ENCODE measurements around the gene CAMSAP1. TPM values are rescaled to one million over a fixed set of nuclear protein-coding genes. Genes with fewer than 3 reads are reported as not detected.

The CAMSAP1 gene
- total and polyA plus RNA-seq, 9 of the 15 experiments (the other 6 are each of a cell fraction or from before 2014, with no cell fraction given), result 1.5 to 28.8 (median 14.3) TPM

DNA sequence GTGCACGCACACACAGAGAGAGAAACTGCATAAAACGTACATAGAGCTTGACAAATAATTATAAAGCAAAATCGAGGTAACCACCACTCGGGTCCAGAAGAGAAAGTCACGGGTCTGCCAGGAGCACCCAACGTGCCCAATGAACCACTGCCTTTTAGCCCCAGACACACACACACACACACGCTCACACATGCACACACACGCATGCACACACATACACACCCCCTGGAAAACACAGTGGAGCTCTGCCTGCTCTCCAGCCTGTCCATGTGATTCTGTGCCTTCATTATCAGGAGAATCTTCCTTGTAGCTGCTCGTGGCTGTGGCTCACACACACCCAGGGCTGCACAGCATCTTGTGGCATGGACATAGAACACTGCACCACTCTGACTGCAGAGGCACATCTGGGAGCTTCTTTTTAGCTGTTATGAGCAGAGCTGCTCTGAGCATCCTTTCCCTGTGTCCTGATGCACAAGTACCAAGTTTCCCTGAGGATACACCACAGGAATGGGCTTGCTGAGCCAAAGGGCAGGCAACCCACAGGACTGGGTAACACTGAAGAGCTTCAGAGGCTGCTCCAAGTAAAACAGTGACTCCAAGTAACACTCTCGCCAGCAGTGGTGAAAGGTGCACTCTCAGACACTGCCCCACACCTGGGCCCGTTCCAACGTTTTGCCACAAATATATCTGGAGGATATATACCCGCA, 58.9 kb downstream of the CAMSAP1 start:
- FAIRE-seq, result no peak

More for the DNA sequence above, 58.9 kb downstream of the CAMSAP1 start:
- Histone ChIP-seq H3K4me2 (ENCODE audit: insufficient read depth, low read length) (no peak overlapping the region), H2AFZ (ENCODE audit: low read depth, low read length) (no peak overlapping the region), H3K9ac (ENCODE audit: insufficient read depth in 1 of 2, low read depth in 2 of 2, low read length in 2 of 2) (peak overlapping the region in 1 of 2 experiments; percentile 39; a peak in 1 of 4 replicates), H3K27me3 (ENCODE audit: control insufficient read depth in 2 of 2, insufficient read depth in 2 of 2, low read length in 2 of 2) (no peaks in the 10 kb centered on the region), H3K79me2 (ENCODE audit: control insufficient read depth, insufficient read depth, low read length) (peaks cover 3% of the 10 kb centered on the region), H3K9me3 (replicated peaks; ENCODE audit: control insufficient read depth, insufficient read depth, low read depth, low read length) (no peaks in the 10 kb centered on the region), H3K27ac (ENCODE audit: extremely low read depth, low read depth, low read length) (no peak overlapping the region), H3K4me3 (no peak overlapping the region), H4K20me1 (replicated peaks; ENCODE audit: control insufficient read depth, insufficient read depth, low read length) (peaks cover 8% of the 10 kb centered on the region), H3K4me1 (replicated peaks in 1 of 2; ENCODE audit: control insufficient read depth in 2 of 2, insufficient read depth in 2 of 2, low read length in 2 of 2) (peaks cover 4% of the 10 kb centered on the region in 2 experiments; a peak in 4 of 5 replicates), H3K36me3 (ENCODE audit: control insufficient read depth, insufficient read depth, low read length) (peaks cover 38% of the 10 kb centered on the region; the same call in 2 of the 3 replicates), H3K9me1 (ENCODE audit: control insufficient read depth, insufficient read depth, low read length) (no peaks in the 10 kb centered on the region)
- DNase-seq (ENCODE audit: extremely low read depth in 1 of 4, low spot score in 3 of 4) (no peak), ATAC-seq (peak; percentile 23; the same call in 1 of the 3 replicates)
- in situ Hi-C loops (cut with MboI), result no loop called here
- no TSS peak for BruUV-seq (replicated peaks)
- POLR2A ChIA-PET, result interaction anchor here (0.9 to 1.0 kb wide), 2 partner anchors 10 to 15 kb away, joined by 3 to 4 read pairs; no protein-coding TSS in a partner anchor
- intact Hi-C loops (cut with micrococcal nuclease), result no loop called here
- CTCF ChIA-PET (ENCODE audit: low intra/inter-chr PET ratio), result no interaction called here
- 69% methylated on average over 13 of the region's 13 CpGs for WGBS (ENCODE audit: insufficient coverage, low coverage, missing lambda C conversion rate)
- TF ChIP-seq ZNF57 (CRISPR knock-in tag; IDR thresholded peaks at IDR 0.05) (no peak), SRSF7 (optimal IDR thresholded peaks at IDR 0.05; ENCODE audit: low read depth, low read length) (no peak), TAF15 (IDR thresholded peaks at IDR 0.05; ENCODE audit: low read depth, low read length) (no peak), PHF20 (IDR thresholded peaks at IDR 0.05; ENCODE audit: partially characterized antibody) (no peak), KDM4B (IDR thresholded peaks at IDR 0.05; ENCODE audit: borderline replicate concordance in 2 of 2, low read depth in 1 of 2) (no peak), MAFG (tag; conservative IDR thresholded peaks at IDR 0.05) (no peak), EP300 (IDR thresholded peaks at IDR 0.05; ENCODE audit: low read length) (no peak), SMARCA4 (IDR thresholded peaks at IDR 0.05) (no peak), SOX6 (IDR thresholded peaks at IDR 0.05) (no peak), NCOR1 (IDR thresholded peaks at IDR 0.05) (no peak), PTRF (tag; IDR thresholded peaks at IDR 0.05) (no peak), HNRNPUL1 (IDR thresholded peaks at IDR 0.05; ENCODE audit: low read length) (no peak)
- TF ChIP-seq, protein P1, sequence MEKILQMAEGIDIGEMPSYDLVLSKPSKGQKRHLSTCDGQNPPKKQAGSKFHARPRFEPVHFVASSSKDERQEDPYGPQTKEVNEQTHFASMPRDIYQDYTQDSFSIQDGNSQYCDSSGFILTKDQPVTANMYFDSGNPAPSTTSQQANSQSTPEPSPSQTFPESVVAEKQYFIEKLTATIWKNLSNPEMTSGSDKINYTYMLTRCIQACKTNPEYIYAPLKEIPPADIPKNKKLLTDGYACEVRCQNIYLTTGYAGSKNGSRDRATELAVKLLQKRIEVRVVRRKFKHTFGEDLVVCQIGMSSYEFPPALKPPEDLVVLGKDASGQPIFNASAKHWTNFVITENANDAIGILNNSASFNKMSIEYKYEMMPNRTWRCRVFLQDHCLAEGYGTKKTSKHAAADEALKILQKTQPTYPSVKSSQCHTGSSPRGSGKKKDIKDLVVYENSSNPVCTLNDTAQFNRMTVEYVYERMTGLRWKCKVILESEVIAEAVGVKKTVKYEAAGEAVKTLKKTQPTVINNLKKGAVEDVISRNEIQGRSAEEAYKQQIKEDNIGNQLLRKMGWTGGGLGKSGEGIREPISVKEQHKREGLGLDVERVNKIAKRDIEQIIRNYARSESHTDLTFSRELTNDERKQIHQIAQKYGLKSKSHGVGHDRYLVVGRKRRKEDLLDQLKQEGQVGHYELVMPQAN (IDR thresholded peaks at IDR 0.05; ENCODE audit: borderline replicate concordance), result no peak
- TF ChIP-seq, protein P2, sequence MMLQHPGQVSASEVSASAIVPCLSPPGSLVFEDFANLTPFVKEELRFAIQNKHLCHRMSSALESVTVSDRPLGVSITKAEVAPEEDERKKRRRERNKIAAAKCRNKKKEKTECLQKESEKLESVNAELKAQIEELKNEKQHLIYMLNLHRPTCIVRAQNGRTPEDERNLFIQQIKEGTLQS (IDR thresholded peaks at IDR 0.05), result no peak
- TF ChIP-seq, protein P2 (CRISPR knock-in tag; conservative IDR thresholded peaks at IDR 0.05), result no peak
- TF ChIP-seq, protein P3, sequence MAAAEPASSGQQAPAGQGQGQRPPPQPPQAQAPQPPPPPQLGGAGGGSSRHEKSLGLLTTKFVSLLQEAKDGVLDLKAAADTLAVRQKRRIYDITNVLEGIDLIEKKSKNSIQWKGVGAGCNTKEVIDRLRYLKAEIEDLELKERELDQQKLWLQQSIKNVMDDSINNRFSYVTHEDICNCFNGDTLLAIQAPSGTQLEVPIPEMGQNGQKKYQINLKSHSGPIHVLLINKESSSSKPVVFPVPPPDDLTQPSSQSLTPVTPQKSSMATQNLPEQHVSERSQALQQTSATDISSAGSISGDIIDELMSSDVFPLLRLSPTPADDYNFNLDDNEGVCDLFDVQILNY (CRISPR knock-in tag; IDR thresholded peaks at IDR 0.05), result no peak
